IPS DF 6.9 (cell line): Measurements from ENCODE around the gene NFKB1.

Source experiments
- DNase-seq: peaks from one replicate; pipeline ENCODE4 v3.0.0-alpha.2; 2013; ENCODE audit warnings: low read depth, low spot score
- H3K27ac ChIP-seq: one replicate; pipeline ENCODE4 v1.5.1; 2013; ENCODE audit warnings: low read length, control low read depth
- H3K27me3 ChIP-seq: 2 replicates; pipeline ENCODE4 v1.6.1; 2013; ENCODE audit warnings: mild to moderate bottlenecking, low read length; ENCODE audit not compliant: control insufficient read depth, insufficient read depth
- H3K36me3 ChIP-seq: 2 replicates; pipeline ENCODE4 v1.6.1; 2013; ENCODE audit warnings: low read length; ENCODE audit not compliant: control insufficient read depth, insufficient read depth
- H3K4me1 ChIP-seq: 2 replicates; pipeline ENCODE4 v1.6.1; 2013; ENCODE audit warnings: low read length; ENCODE audit not compliant: control insufficient read depth, insufficient read depth
- H3K4me3 ChIP-seq: 2 replicates; pipeline ENCODE4 v1.5.1; 2013; ENCODE audit warnings: mild to moderate bottlenecking, low read length
- H3K9me3 ChIP-seq: 2 replicates; pipeline ENCODE4 v1.6.1; 2013; ENCODE audit warnings: low read length, inconsistent platforms; ENCODE audit not compliant: control insufficient read depth, insufficient read depth
- WGBS: extraction: QIAGEN DNeasy Blood & Tissue Kit; methylation state at CpG from one replicate; pipeline ENCODE4 v1.1.7; 2013; ENCODE audit warnings: mixed read lengths, missing lambda C conversion rate; ENCODE audit not compliant: insufficient read length, insufficient coverage; 5-methylcytosine and 5-hydroxymethylcytosine counted together

Gene NFKB1

DNA sequence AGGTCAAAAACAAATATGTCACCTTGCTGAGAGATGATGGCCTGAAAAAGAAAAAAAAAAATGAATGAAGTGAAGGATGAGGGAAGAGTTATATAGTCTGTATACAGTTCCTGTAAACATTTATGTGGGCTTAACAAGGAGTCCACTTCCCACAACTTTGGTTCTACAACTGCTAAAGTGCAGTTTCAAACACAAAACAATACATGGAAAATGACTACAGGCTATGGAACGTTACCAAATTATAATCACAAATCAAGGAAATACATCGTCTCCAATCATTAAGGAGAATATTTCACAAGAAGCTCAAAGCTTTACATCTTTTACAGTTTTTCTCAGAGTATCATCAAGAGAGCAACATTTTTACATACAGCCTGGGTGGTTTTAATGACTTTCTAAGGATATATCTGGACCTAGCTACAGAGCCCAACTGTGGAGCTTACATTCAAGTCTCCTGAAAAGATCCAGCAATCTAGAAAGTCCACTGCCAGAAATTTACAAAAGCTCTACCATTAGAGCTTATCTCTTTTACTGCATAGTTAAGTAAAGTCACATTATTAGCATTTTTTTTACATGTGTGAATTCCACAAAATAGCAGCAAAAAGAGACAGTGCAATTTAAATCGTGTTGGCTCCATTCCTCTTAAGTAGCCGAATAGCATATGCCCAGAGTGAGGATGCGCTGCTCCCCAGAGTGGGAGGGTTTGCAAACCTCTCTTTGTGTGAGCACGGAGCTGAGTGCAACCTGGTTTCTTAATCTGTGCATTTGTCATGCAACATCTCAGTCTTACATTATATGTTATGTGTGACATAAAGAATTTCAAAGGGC is 131.3 kb downstream of the NFKB1 start:
- no peaks in the 10 kb centered on the region for H3K36me3 ChIP-seq
- H3K4me3 ChIP-seq: no peak overlapping the region
- H3K4me1 ChIP-seq: no peaks in the 10 kb centered on the region
- WGBS: no CpG with 5 or more reads among the region's 6 CpGs
- no peak overlapping the region for H3K27ac ChIP-seq
- no peak for DNase-seq
- H3K27me3 ChIP-seq: no peaks in the 10 kb centered on the region
- H3K9me3 ChIP-seq: no peaks in the 10 kb centered on the region

- Histone ChIP-seq H3K36me3 (0 out of 2 replicates have a peak, but pooled peaks cover 2% of the 10 kb centered on the region), H3K27me3 (no peaks in the 10 kb centered on the region), H3K4me3 (no peak overlapping the region), H3K27ac (no peak overlapping the region), H3K4me1 (no peaks in the 10 kb centered on the region), H3K9me3 (no peaks in the 10 kb centered on the region)
- DNase-seq: no peak
- no CpG with 5 or more reads among the region's 6 CpGs for WGBS
Measured at GRCh38 chr4:102633100-102633499, 131.9 kb downstream of the NFKB1 start.

DNA sequence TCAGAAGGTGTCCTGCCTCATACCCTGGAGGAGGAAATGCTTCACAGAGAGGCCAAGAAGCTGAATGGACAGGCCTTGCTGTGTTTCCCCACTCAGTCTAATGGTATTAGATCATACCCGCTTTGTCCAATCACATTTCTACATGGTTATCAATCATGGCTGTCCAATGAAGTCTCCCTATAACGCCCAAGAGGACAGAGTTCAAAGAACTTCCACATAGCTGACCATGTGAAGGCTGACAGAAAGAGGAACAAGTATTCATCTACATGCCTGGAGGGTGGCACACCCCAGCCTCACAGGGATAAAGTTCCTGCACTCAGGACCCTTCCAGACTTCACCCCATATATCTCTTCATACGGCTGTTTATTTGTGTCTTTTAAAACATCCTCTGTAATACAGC is 136.2 kb downstream of the NFKB1 start:
- Histone ChIP-seq H3K27ac (no peak overlapping the region), H3K27me3 (no peaks in the 10 kb centered on the region), H3K36me3 (0 out of 2 replicates have a peak, but pooled peaks cover 2% of the 10 kb centered on the region), H3K9me3 (no peaks in the 10 kb centered on the region), H3K4me3 (no peak overlapping the region), H3K4me1 (no peaks in the 10 kb centered on the region)
- WGBS: no CpG with 5 or more reads among the region's 3 CpGs
- DNase-seq: no peak

DNA sequence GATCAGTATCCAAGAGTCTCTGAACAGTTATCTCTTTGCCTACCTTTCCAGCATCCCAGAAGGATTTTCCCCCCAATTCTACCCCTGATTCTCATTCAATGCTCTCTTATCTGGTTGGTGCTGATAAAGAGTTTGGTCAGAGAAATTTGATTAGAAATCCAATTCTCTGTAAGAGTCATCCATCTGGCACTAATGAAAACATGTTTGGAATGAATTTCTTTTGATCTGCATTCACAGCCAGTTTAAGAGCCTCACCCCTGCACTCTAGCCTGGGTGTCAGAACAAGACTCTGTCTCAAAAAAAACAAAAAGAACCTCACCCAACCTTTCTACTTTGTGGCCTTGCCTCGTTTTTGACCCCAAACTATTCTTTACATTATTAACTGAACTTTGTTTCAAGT is 137.5 kb downstream of the NFKB1 start:
- Histone ChIP-seq H3K4me1 (no peaks in the 10 kb centered on the region), H3K36me3 (0 out of 2 replicates have a peak, but pooled peaks cover 2% of the 10 kb centered on the region), H3K27me3 (no peaks in the 10 kb centered on the region), H3K9me3 (no peaks in the 10 kb centered on the region), H3K27ac (no peak overlapping the region), H3K4me3 (no peak overlapping the region)
- WGBS: no CpG with 5 or more reads among the region's 1 CpG
- no peak for DNase-seq

- H3K4me3 ChIP-seq: no peak overlapping the region
- H3K36me3 ChIP-seq: 0 out of 2 replicates have a peak, but pooled peaks cover 2% of the 10 kb centered on the region
- WGBS: no CpG with 5 or more reads among the region's 7 CpGs
- H3K27ac ChIP-seq: no peak overlapping the region
- H3K9me3 ChIP-seq: no peaks in the 10 kb centered on the region
- DNase-seq: no peak
- H3K27me3 ChIP-seq: no peaks in the 10 kb centered on the region
- no peaks in the 10 kb centered on the region for H3K4me1 ChIP-seq
Measured at GRCh38 chr4:102639598-102639997, 138.4 kb downstream of the NFKB1 start.

DNA sequence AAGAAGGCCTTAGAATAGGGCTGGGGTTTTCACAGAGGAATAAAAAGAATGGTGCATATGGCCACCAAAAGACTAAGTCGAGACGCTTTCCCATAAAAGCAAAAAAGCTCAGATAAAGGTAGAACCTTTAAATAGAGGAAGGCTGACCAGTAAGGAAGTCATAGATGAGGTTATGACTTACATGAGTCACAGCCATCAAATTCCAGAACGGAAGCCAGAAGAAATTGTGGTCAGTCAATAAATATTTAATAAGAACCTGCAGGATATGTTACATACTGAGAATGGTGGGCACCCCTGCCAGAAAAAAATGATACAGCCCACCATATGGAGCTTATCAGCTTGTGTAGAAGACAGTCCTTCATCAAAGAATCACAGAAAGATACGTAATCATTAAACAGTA is 139.5 kb downstream of the NFKB1 start:
- Histone ChIP-seq H3K4me3 (no peak overlapping the region), H3K27me3 (no peaks in the 10 kb centered on the region), H3K4me1 (no peaks in the 10 kb centered on the region), H3K27ac (no peak overlapping the region), H3K9me3 (no peaks in the 10 kb centered on the region), H3K36me3 (0 out of 2 replicates have a peak, but pooled peaks cover 2% of the 10 kb centered on the region)
- WGBS: no CpG with 5 or more reads among the region's 4 CpGs
- DNase-seq: no peak

DNA sequence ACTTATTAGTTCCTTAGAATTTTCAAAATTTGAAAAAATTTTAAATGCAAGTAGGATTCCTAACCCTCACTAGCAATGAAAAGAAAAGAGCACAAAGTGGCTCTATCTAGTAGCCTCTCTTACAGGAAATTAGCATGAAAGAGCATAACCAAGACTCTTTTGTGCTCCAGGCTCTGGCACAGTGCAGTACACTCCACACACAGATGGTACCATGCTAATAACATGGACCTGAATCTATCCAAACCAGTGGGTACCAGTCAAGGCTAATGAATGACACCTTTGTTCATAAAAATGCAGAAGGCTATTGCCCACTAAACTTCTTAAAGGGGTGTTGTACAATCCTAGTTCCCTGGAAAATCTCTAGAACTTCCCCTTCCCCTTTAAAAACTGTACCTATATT is 140.6 kb downstream of the NFKB1 start:
- Histone ChIP-seq H3K9me3 (no peaks in the 10 kb centered on the region), H3K4me3 (no peak overlapping the region), H3K27me3 (no peaks in the 10 kb centered on the region), H3K4me1 (no peaks in the 10 kb centered on the region), H3K27ac (no peak overlapping the region), H3K36me3 (0 out of 2 replicates have a peak, but pooled peaks cover 2% of the 10 kb centered on the region)
- DNase-seq: no peak

DNA sequence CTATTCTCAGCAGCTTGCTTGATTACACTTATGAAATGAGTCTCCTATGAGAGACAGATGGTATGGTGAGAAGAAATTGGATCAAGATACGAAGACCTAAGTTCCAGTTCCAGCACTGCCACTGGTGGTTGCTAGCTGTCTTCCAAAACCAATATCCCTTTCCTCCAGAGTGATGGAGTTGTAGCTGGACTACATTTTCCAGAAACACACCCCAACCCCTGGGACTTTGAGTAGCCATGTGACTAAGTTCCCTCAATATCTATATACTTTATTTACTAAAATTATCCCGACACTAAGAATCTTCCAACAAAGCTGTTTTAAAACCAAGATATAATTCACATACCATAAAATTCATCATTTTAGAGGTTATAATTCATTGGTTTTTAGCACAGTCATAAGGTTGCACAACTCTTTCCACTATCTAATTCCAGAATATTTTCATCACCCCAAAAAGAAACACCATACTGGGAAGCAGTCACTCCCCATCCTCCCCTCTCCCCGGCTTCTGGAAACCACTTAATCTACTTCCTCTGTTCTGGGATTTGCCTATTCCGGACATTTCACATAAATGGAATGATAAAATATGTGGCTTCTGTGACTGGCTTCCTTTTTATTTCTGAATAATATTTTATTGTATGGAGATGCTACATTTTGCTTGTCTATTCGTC is 141.6 kb downstream of the NFKB1 start:
- Histone ChIP-seq H3K4me1 (no peaks in the 10 kb centered on the region), H3K27ac (no peak overlapping the region), H3K36me3 (0 out of 2 replicates have a peak, but pooled peaks cover 1% of the 10 kb centered on the region), H3K27me3 (no peaks in the 10 kb centered on the region), H3K9me3 (no peaks in the 10 kb centered on the region), H3K4me3 (no peak overlapping the region)
- 100% methylated on average over 1 of the region's 5 CpGs for WGBS
- DNase-seq: no peak

DNA sequence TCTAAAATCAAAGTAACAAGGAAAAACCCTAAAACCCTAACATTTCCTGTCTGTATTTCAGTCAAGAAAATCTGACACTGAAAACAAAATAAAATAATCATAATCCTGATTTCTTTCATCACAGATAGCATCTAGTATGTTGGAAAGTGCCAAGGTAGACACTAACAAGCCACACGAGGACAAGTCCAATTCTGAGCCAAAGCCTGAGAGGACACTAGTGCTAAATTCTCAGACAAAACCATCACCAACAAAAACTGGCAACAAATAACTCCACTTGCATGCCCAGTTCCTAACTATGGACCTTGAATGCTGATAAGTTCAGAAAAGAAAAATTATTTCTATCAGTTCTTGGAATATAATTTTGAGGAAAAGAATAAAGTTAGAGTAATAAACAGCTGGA is 146.0 kb downstream of the NFKB1 start:
- Histone ChIP-seq H3K36me3 (no peaks in the 10 kb centered on the region), H3K27me3 (no peaks in the 10 kb centered on the region), H3K27ac (no peak overlapping the region), H3K4me3 (no peak overlapping the region), H3K4me1 (no peaks in the 10 kb centered on the region), H3K9me3 (no peaks in the 10 kb centered on the region)
- no peak for DNase-seq
- WGBS: no CpG with 5 or more reads among the region's 1 CpG

GRCh38 chr4:102657206-102657605 is 156.0 kb downstream of the NFKB1 start:
- no peak for DNase-seq
- Histone ChIP-seq H3K36me3 (no peaks in the 10 kb centered on the region), H3K4me1 (no peaks in the 10 kb centered on the region), H3K4me3 (no peak overlapping the region), H3K27ac (no peak overlapping the region), H3K9me3 (no peaks in the 10 kb centered on the region), H3K27me3 (no peaks in the 10 kb centered on the region)
- WGBS: no CpG with 5 or more reads among the region's 5 CpGs
